OCI-LY3 (cell line): Measurements from ENCODE around the gene XYLT2.

Source experiments
- H2AFZ ChIP-seq: fragments of 200-600, 300-600 bp; shearing (Covaris generic); 2 replicates; pipeline ENCODE4 v1.6.0; 2014; ENCODE audit warnings: antibody characterized with exemption, low read depth, low read length
- H3K27ac ChIP-seq: fragments of 200-600, 300-600 bp; sonication (generic); 2 replicates; pipeline ENCODE4 v1.5.1; 2014; ENCODE audit warnings: mild to moderate bottlenecking, low read length, moderate library complexity, mixed read lengths
- H3K27me3 ChIP-seq: fragments of 200-600, 300-600 bp; sonication (generic); 2 replicates; pipeline ENCODE4 v1.6.1; 2014; ENCODE audit warnings: low read depth, low read length, mixed read lengths
- H3K36me3 ChIP-seq: fragments of 200-600, 300-600 bp; sonication (generic); replicated peaks from 2 replicates; pipeline ENCODE3; 2014; ENCODE audit warnings: low read depth, low read length, mixed read lengths
- H3K4me1 ChIP-seq: fragments of 300-600, 200-600 bp; sonication (generic); 2 replicates; pipeline ENCODE4 v1.6.1; 2014; ENCODE audit warnings: low read length, mixed read lengths
- H3K4me2 ChIP-seq: fragments of 200-600, 300-600 bp; sonication (generic); 2 replicates; pipeline ENCODE4 v1.6.1; 2014; ENCODE audit warnings: low read length, mixed read lengths
- H3K4me3 ChIP-seq: fragments of 300-600, 200-600 bp; sonication (generic); 2 replicates; pipeline ENCODE4 v1.5.1; 2014; ENCODE audit warnings: antibody characterized with exemption, mild to moderate bottlenecking, low read length, moderate library complexity
- H3K79me2 ChIP-seq: fragments of 300-600, 200-600 bp; shearing (Covaris generic); 2 replicates; pipeline ENCODE4 v1.6.1; 2014; ENCODE audit warnings: mild to moderate bottlenecking, low read length, mixed read lengths
- H3K9ac ChIP-seq: fragments of 300-600, 200-600 bp; shearing (Covaris generic); 2 replicates; pipeline ENCODE4 v1.6.0; 2014; ENCODE audit warnings: mild to moderate bottlenecking, low read length, moderate library complexity
- H3K9me3 ChIP-seq: fragments of 200-600, 300-600 bp; shearing (Covaris generic); 2 replicates; pipeline ENCODE4 v1.6.1; 2014; ENCODE audit warnings: low read length, mixed read lengths; ENCODE audit not compliant: insufficient read depth
- H4K20me1 ChIP-seq: fragments of 200-600, 300-600 bp; sonication (generic); 2 replicates; pipeline ENCODE4 v1.6.1; 2016; ENCODE audit warnings: low read length, mixed read lengths; ENCODE audit not compliant: insufficient read depth
- EZH2phosphoT487 ChIP-seq: fragments of 200-600 bp; shearing (Covaris generic); IDR thresholded peaks from 2 replicates; pipeline ENCODE4 v1.6.1; 2018; ENCODE audit warnings: antibody characterized with exemption, mixed run types, low read depth
- TF ChIP-seq, protein P1 (sequence below): fragments of 200-600, 300-600 bp; sonication (generic); IDR thresholded peaks from 2 replicates; pipeline ENCODE4 v1.5.1; 2014; ENCODE audit warnings: antibody characterized with exemption, low read length, low read depth

XYLT2 gene

GRCh38 chr17:50323060-50323459 is 22.9 kb upstream of the XYLT2 start:
- no peaks in the 10 kb centered on the region for H3K79me2 ChIP-seq
- H3K9me3 ChIP-seq: no peaks in the 10 kb centered on the region
- no peak overlapping the region for H3K4me3 ChIP-seq
- H2AFZ ChIP-seq: no peak overlapping the region
- no peaks in the 10 kb centered on the region for H3K27me3 ChIP-seq
- no peaks in the 10 kb centered on the region for H4K20me1 ChIP-seq
- no peak for TF ChIP-seq EZH2phosphoT487
- TF ChIP-seq, protein P1, sequence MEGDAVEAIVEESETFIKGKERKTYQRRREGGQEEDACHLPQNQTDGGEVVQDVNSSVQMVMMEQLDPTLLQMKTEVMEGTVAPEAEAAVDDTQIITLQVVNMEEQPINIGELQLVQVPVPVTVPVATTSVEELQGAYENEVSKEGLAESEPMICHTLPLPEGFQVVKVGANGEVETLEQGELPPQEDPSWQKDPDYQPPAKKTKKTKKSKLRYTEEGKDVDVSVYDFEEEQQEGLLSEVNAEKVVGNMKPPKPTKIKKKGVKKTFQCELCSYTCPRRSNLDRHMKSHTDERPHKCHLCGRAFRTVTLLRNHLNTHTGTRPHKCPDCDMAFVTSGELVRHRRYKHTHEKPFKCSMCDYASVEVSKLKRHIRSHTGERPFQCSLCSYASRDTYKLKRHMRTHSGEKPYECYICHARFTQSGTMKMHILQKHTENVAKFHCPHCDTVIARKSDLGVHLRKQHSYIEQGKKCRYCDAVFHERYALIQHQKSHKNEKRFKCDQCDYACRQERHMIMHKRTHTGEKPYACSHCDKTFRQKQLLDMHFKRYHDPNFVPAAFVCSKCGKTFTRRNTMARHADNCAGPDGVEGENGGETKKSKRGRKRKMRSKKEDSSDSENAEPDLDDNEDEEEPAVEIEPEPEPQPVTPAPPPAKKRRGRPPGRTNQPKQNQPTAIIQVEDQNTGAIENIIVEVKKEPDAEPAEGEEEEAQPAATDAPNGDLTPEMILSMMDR: no peak
- H3K9ac ChIP-seq: no peak overlapping the region
- no peak overlapping the region for H3K4me2 ChIP-seq
- no peaks in the 10 kb centered on the region for H3K36me3 ChIP-seq
- H3K4me1 ChIP-seq: peaks cover 11% of the 10 kb centered on the region
- no peak overlapping the region for H3K27ac ChIP-seq

DNA sequence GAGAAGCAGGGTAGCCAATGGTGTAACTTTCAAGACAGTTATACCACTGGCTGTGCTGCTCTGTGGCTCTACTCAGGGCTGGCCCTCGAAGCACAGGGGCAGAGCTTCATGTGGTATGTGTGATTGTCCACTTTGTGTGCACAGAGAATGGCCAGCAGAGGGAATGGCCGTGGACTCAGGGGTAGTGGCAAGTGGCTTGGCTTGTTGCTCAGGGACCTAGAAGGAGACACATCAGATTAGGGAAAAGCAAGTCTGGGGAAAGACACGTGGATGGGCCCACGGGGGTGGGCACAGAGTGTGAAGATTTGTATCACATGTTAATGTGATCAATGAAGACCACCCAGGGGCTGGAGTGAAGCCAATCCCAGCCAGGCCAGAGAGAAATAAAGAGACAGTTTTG is 20.0 kb upstream of the XYLT2 start:
- no peak overlapping the region for H3K9ac ChIP-seq
- H3K4me3 ChIP-seq: no peak overlapping the region
- H2AFZ ChIP-seq: no peak overlapping the region
- no peak for TF ChIP-seq EZH2phosphoT487
- TF ChIP-seq, protein P1: no peak
- H4K20me1 ChIP-seq: no peaks in the 10 kb centered on the region
- H3K27me3 ChIP-seq: no peaks in the 10 kb centered on the region
- H3K9me3 ChIP-seq: no peaks in the 10 kb centered on the region
- H3K36me3 ChIP-seq: no peaks in the 10 kb centered on the region
- H3K27ac ChIP-seq: no peak overlapping the region
- H3K79me2 ChIP-seq: no peaks in the 10 kb centered on the region
- H3K4me2 ChIP-seq: no peak overlapping the region
- H3K4me1 ChIP-seq: peaks cover 11% of the 10 kb centered on the region

DNA sequence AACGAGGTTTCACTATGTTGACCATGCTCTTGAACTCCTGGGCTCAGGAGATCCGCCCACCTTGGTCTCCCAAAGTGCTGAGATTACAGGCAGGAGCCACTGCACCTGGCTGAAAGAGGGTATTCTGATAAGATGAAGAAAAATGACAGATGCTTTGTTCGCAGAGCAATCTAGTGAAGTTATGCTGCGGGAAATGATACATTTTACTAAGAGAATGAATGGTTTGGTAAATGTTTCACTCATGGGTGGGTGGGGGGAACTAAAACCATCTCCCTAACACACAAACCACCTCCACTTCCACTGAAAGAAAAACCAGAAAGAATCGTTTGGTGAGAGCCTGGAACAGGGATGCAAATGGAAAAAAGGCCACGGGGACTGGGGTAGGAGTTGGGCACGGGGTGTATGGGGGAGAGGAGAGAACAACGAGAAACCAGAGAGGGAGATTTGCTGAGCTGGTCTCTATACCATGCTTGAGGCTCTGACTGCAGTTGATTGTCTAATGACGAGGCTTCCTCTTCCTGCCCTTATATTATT is 19.0 kb upstream of the XYLT2 start:
- Histone ChIP-seq H3K36me3 (no peaks in the 10 kb centered on the region), H2AFZ (peak overlapping the region; percentile 78), H3K4me2 (peak overlapping the region; percentile 58), H3K4me1 (peaks cover 11% of the 10 kb centered on the region), H3K9ac (peak overlapping the region; percentile 12), H3K79me2 (no peaks in the 10 kb centered on the region), H3K27ac (no peak overlapping the region), H3K4me3 (peak overlapping the region; percentile 63), H3K27me3 (no peaks in the 10 kb centered on the region), H4K20me1 (no peaks in the 10 kb centered on the region), H3K9me3 (no peaks in the 10 kb centered on the region)
- TF ChIP-seq EZH2phosphoT487: no peak
- TF ChIP-seq, protein P1: no peak

- Histone ChIP-seq H3K27me3 (no peaks in the 10 kb centered on the region), H3K4me1 (peaks cover 11% of the 10 kb centered on the region), H3K36me3 (no peaks in the 10 kb centered on the region), H3K27ac (no peak overlapping the region), H4K20me1 (no peaks in the 10 kb centered on the region), H3K9ac (no peak overlapping the region), H3K9me3 (no peaks in the 10 kb centered on the region), H2AFZ (no peak overlapping the region), H3K79me2 (no peaks in the 10 kb centered on the region), H3K4me2 (no peak overlapping the region), H3K4me3 (no peak overlapping the region)
- TF ChIP-seq, protein P1: no peak
- TF ChIP-seq EZH2phosphoT487: no peak
These were observed 17.3 kb upstream of the XYLT2 start for GRCh38 chr17:50328363-50329325.
